ENCODE data around the gene DAO. TPM values are rescaled to one million over a fixed set of nuclear protein-coding genes. Genes with fewer than 3 reads are reported as not detected.

The DAO gene
- total RNA-seq, 2 experiments from 2014 or later = not detected

GRCh38 chr12:108938247-108938924 is 58.5 kb downstream of the DAO start:
- intact Hi-C loops (cut with micrococcal nuclease; ENCODE audit: unreplicated experiment) = no loop called here
- TF ChIP-seq EZH2phosphoT487 (IDR thresholded peaks at IDR 0.05; ENCODE audit: borderline replicate concordance, low read depth, low read length) = no peak
- TF ChIP-seq CTCF (conservative IDR thresholded peaks at IDR 0.05; ENCODE audit: low read length) = no peak
- ChIA-PET POLR2A (no interaction called here), CTCF (ENCODE audit: unreplicated experiment) (no interaction called here)
- H4K20me1 ChIP-seq (ENCODE audit: insufficient read depth, low read length) = no peaks in the 10 kb centered on the region
- no peaks in the 10 kb centered on the region for H3K36me3 ChIP-seq (ENCODE audit: insufficient read depth, low read length)
- no peak overlapping the region for H2AFZ ChIP-seq (ENCODE audit: low read length)
- no peaks in the 10 kb centered on the region for H3K79me2 ChIP-seq (ENCODE audit: insufficient read depth, low read depth, low read length)
- no peak for DNase-seq (ENCODE audit: low spot score)
- H3K9me3 ChIP-seq (ENCODE audit: low read length) = no peaks in the 10 kb centered on the region
- no peak overlapping the region for H3K4me3 ChIP-seq (ENCODE audit: low read depth, low read length, poor library complexity, severe bottlenecking)
- H3K9me2 ChIP-seq (ENCODE audit: insufficient read depth, low read length) = no peaks in the 10 kb centered on the region
- peaks cover 21% of the 10 kb centered on the region for H3K4me1 ChIP-seq (ENCODE audit: insufficient read depth, low read length, poor library complexity, severe bottlenecking)
- H3K4me2 ChIP-seq (ENCODE audit: low read length) = no peak overlapping the region
- BruUV-seq (replicated peaks) = no TSS peak
- H3K27ac ChIP-seq (ENCODE audit: low read depth, low read length, poor library complexity, severe bottlenecking) = no peak overlapping the region

DNA sequence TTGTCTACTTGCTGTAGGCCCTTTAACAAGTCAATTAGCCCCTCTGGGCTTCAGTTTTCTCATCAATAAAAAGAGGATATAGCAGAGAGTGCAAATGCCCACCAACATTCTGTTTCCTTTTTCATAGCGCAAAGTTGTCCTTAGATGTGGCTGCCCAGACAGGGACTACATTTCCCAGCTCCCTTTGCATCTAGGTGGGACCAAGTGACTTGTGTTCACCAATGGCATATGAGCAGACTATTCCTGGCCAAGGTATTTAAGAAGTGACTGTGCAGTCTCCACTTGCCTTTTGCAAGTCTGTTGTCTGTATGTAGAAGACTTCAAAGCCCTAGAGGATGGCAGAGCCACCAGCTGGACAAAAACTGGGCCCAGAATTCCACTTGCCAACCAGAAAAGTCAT is 59.7 kb downstream of the DAO start:
- Histone ChIP-seq H3K9me2 (ENCODE audit: insufficient read depth, low read length) (no peaks in the 10 kb centered on the region), H4K20me1 (ENCODE audit: insufficient read depth, low read length) (no peaks in the 10 kb centered on the region), H3K4me2 (ENCODE audit: low read length) (peak overlapping the region; percentile 15; the same call in 1 of the 2 replicates), H3K4me1 (ENCODE audit: insufficient read depth, low read length, poor library complexity, severe bottlenecking) (peaks cover 21% of the 10 kb centered on the region), H3K4me3 (ENCODE audit: low read depth, low read length, poor library complexity, severe bottlenecking) (no peak overlapping the region), H3K36me3 (ENCODE audit: insufficient read depth, low read length) (no peaks in the 10 kb centered on the region), H2AFZ (ENCODE audit: low read length) (peak overlapping the region; percentile 43; the same call in 1 of the 2 replicates), H3K9me3 (ENCODE audit: low read length) (no peaks in the 10 kb centered on the region), H3K27ac (ENCODE audit: low read depth, low read length, poor library complexity, severe bottlenecking) (no peak overlapping the region), H3K79me2 (ENCODE audit: insufficient read depth, low read depth, low read length) (no peaks in the 10 kb centered on the region)
- intact Hi-C loops (cut with micrococcal nuclease; ENCODE audit: unreplicated experiment) = no loop called here
- ChIA-PET POLR2A (interaction anchor here (0.8 to 2.0 kb wide), 4 partner anchors 10 to 48 kb away, joined by 3 to 18 read pairs (median 4); no protein-coding TSS in a partner anchor), CTCF (ENCODE audit: unreplicated experiment) (no interaction called here)
- DNase-seq (ENCODE audit: low spot score) = peak; percentile 76
- no peak for TF ChIP-seq EZH2phosphoT487 (IDR thresholded peaks at IDR 0.05; ENCODE audit: borderline replicate concordance, low read depth, low read length)
- TF ChIP-seq CTCF (conservative IDR thresholded peaks at IDR 0.05; ENCODE audit: low read length) = no peak
- no TSS peak for BruUV-seq (replicated peaks)

DNA sequence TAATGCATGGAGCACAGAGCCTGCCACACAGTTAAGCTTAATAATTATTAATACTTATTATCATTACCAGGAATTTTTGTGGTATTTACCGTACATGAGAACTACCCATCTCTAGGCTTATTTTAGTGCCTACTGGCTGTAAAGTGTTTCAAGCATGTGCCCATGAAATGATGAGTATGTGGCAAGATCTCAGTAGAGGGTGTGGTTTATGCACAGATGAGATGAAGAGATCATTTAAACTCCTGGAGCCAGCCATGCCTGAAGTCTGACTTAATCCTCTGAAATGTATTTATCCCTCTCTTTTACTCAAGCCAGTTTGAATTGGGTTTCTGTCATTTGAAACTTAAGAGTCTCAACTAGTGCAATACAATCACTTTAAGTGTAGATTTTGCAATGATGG is 60.2 kb downstream of the DAO start:
- POLR2A ChIA-PET = interaction anchor here (0.8 to 2.0 kb wide), 4 partner anchors 9 to 48 kb away, joined by 3 to 18 read pairs (median 4); no protein-coding TSS in a partner anchor
- BruUV-seq (replicated peaks) = no TSS peak

More for the DNA sequence above, 60.2 kb downstream of the DAO start:
- no peak overlapping the region for H3K4me3 ChIP-seq (ENCODE audit: low read depth, low read length, poor library complexity, severe bottlenecking)
- DNase-seq (ENCODE audit: low spot score) = no peak
- no peaks in the 10 kb centered on the region for H3K9me2 ChIP-seq (ENCODE audit: insufficient read depth, low read length)
- H3K79me2 ChIP-seq (ENCODE audit: insufficient read depth, low read depth, low read length) = no peaks in the 10 kb centered on the region
- H3K36me3 ChIP-seq (ENCODE audit: insufficient read depth, low read length) = no peaks in the 10 kb centered on the region
- intact Hi-C loops (cut with micrococcal nuclease; ENCODE audit: unreplicated experiment) = no loop called here
- H2AFZ ChIP-seq (ENCODE audit: low read length) = peak overlapping the region; percentile 43; the same call in 1 of the 2 replicates
- no peaks in the 10 kb centered on the region for H3K9me3 ChIP-seq (ENCODE audit: low read length)
- H4K20me1 ChIP-seq (ENCODE audit: insufficient read depth, low read length) = no peaks in the 10 kb centered on the region
- TF ChIP-seq EZH2phosphoT487 (IDR thresholded peaks at IDR 0.05; ENCODE audit: borderline replicate concordance, low read depth, low read length) (no peak), CTCF (conservative IDR thresholded peaks at IDR 0.05; ENCODE audit: low read length) (no peak)
- CTCF ChIA-PET (ENCODE audit: unreplicated experiment) = no interaction called here
- H3K27ac ChIP-seq (ENCODE audit: low read depth, low read length, poor library complexity, severe bottlenecking) = no peak overlapping the region
- H3K4me1 ChIP-seq (ENCODE audit: insufficient read depth, low read length, poor library complexity, severe bottlenecking) = peaks cover 16% of the 10 kb centered on the region
- no peak overlapping the region for H3K4me2 ChIP-seq (ENCODE audit: low read length)
